Measurements from ENCODE around the gene FAM240B. TPM values are rescaled to one million over a fixed set of nuclear protein-coding genes. Genes with fewer than 3 reads are reported as not detected.

Gene FAM240B
- total and polyA plus RNA-seq, 2 of the 8 experiments (the other 6 are each of a cell fraction or from before 2014, with no cell fraction given) = not detected

DNA sequence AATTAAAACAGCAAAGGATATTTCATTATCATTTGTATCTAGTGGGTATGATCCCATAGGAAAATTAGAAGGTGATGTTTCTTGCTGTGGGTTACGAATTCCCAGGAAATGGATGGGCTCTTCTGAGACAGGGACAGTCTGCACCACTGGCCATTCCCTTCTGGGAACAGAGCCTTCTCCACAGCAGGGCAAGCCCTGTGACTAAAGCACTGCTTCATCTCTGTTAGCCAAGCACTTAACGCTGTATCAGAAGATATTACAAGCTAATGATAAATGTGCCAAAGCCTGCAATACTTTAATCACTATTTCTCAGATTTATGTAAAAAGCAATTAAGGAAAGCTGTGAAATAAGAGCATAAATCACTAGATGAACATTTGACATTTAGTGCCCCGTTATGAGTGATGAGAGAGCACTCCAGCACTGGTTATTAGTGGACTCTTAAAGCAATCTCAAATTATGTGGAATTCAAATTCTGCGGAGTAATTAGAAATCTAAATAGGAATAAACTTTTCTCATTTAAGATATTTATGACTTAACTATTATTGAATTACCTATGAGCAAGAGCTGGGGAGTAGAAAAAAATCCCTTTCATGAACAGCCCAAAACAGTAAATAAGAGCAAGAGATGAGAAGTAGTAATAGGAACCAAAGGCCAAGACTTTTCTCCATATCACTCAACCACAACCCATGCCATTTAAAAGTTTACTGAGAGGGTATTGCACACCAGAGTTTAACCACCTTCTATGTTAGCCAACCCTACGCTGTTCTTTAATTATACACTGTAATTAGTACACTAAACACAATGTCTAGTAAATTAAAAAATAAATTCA, 49.2 kb downstream of the FAM240B start:
- H2BK12ac ChIP-seq (ENCODE audit: low read depth, low read length) = no peak overlapping the region
- ChIA-PET CTCF (ENCODE audit: partially characterized antibody) (interaction anchor here (1.9 kb wide), 1 partner anchor 38 kb away, joined by 13 read pairs; no protein-coding TSS in a partner anchor), POLR2A (ENCODE audit: partially characterized antibody) (interaction anchor here (0.6 to 0.9 kb wide), 2 partner anchors 20 to 1220 kb away, joined by 3 to 4 read pairs; no protein-coding TSS in a partner anchor)
- no peak overlapping the region; the same call in 1 of the 2 replicates for H2BK20ac ChIP-seq (ENCODE audit: low read length)
- no peak overlapping the region for H3K4me2 ChIP-seq (ENCODE audit: insufficient read depth in 1 of 2, low read depth in 2 of 2, low read length in 2 of 2)
- peak overlapping the region; percentile 49 for H4K91ac ChIP-seq (replicated peaks; ENCODE audit: insufficient read length, low read length)
- H3K9ac ChIP-seq (replicated peaks in 1 of 4; ENCODE audit: extremely low read depth in 1 of 4, low read depth in 3 of 4, low read length in 3 of 4) = no peak overlapping the region
- no peaks in the 10 kb centered on the region for H3K9me3 ChIP-seq (ENCODE audit: insufficient read depth in 2 of 2, low read depth in 1 of 2, low read length in 1 of 2)
- H3K23ac ChIP-seq (ENCODE audit: insufficient read length) = no peak overlapping the region
- no peak overlapping the region for H3K4ac ChIP-seq (replicated peaks; ENCODE audit: insufficient read length, low read depth, low read length)
- no peak overlapping the region for H3K18ac ChIP-seq (ENCODE audit: extremely low read depth, low read length)
- TF ChIP-seq TEAD4 (IDR thresholded peaks at IDR 0.05; ENCODE audit: low read depth, low read length) (no peak), CHD1 (IDR thresholded peaks at IDR 0.05; ENCODE audit: low read depth, low read length) (no peak), BCL11A (IDR thresholded peaks at IDR 0.05; ENCODE audit: low read depth in 2 of 2, low read length in 2 of 2) (no peak), SP2 (IDR thresholded peaks at IDR 0.05; ENCODE audit: low read length) (no peak), POU5F1 (IDR thresholded peaks at IDR 0.05; ENCODE audit: low read depth, low read length) (no peak), SIX5 (IDR thresholded peaks at IDR 0.05; ENCODE audit: low read depth, low read length) (no peak), NRF1 (IDR thresholded peaks at IDR 0.05; ENCODE audit: low read depth, low read length) (no peak), HDAC2 (IDR thresholded peaks at IDR 0.05; ENCODE audit: borderline replicate concordance in 1 of 2, low read depth in 2 of 2, low read length in 2 of 2) (no peak), JUN (IDR thresholded peaks at IDR 0.05; ENCODE audit: low read depth, low read length) (no peak), KDM1A (IDR thresholded peaks at IDR 0.05; ENCODE audit: borderline replicate concordance, low read length) (no peak), SAP30 (IDR thresholded peaks at IDR 0.05; ENCODE audit: insufficient read depth, insufficient replicate concordance, low read length) (no peak), POLR2AphosphoS5 (IDR thresholded peaks at IDR 0.05; ENCODE audit: low read depth, low read length) (no peak)
- no peak overlapping the region for H3K4me3 ChIP-seq (ENCODE audit: extremely low read depth in 1 of 4, insufficient read depth in 2 of 4, low read depth in 3 of 4, low read length in 4 of 4)
- H2BK15ac ChIP-seq (ENCODE audit: low read length) = no peak overlapping the region
- H2AK5ac ChIP-seq (ENCODE audit: low read depth, low read length) = no peak overlapping the region
- peaks cover 5 to 10% (median 7%) of the 10 kb centered on the region in 4 experiments; a peak in 5 of 7 replicates for H3K4me1 ChIP-seq (replicated peaks in 1 of 4; ENCODE audit: control insufficient read depth in 3 of 4, insufficient read depth in 4 of 4, low read length in 3 of 4)
- H3K56ac ChIP-seq (replicated peaks; ENCODE audit: insufficient read length, low read depth, low read length) = no peak overlapping the region
- no peak overlapping the region for H3K14ac ChIP-seq (ENCODE audit: insufficient read length)
- H3K36me3 ChIP-seq (ENCODE audit: control insufficient read depth in 2 of 4, insufficient read depth in 4 of 4, low read length in 3 of 4) = no peaks in the 10 kb centered on the region
- no peak overlapping the region for H4K8ac ChIP-seq (ENCODE audit: extremely low read depth, insufficient read depth, low read length)
- H3K79me1 ChIP-seq (ENCODE audit: low read depth, low read length) = no peaks in the 10 kb centered on the region
- H3K27me3 ChIP-seq (replicated peaks in 1 of 4; ENCODE audit: control insufficient read depth in 3 of 4, extremely low read depth in 1 of 4, insufficient read depth in 3 of 4, low read length in 3 of 4) = no peaks in the 10 kb centered on the region
- no peaks in the 10 kb centered on the region for H4K20me1 ChIP-seq (replicated peaks in 1 of 2; ENCODE audit: control insufficient read depth in 1 of 2, insufficient read depth in 2 of 2, low read length in 2 of 2)
- H2BK5ac ChIP-seq (ENCODE audit: low read depth, low read length) = no peak overlapping the region
- no peak overlapping the region for H3K27ac ChIP-seq (ENCODE audit: low read depth, low read length)
- WGBS, 2 experiments (ENCODE audit: extremely low coverage in 1 of 2, insufficient coverage in 1 of 2, insufficient read length in 1 of 2, insufficient replicate concordance in 2 of 2, low coverage in 1 of 2, low lambda C conversion rate in 2 of 2, missing lambda C conversion rate in 1 of 2) = 79% methylated on average over 5 of the region's 5 CpGs; no CpG with 5 or more reads in 1 of the 2 experiments
- no peaks in the 10 kb centered on the region for H3K23me2 ChIP-seq (ENCODE audit: low read depth, low read length)
- no peak overlapping the region for H2BK120ac ChIP-seq (replicated peaks; ENCODE audit: low read depth, low read length)
- H2AFZ ChIP-seq (ENCODE audit: low read length) = no peak overlapping the region
- no peak overlapping the region for H4K5ac ChIP-seq (ENCODE audit: insufficient read length, low read depth, low read length)
- FAIRE-seq = no peak
- no peaks in the 10 kb centered on the region for H3K79me2 ChIP-seq (ENCODE audit: control insufficient read depth in 1 of 2, insufficient read depth in 2 of 2, low read length in 2 of 2)
- no peak for DNase-seq (ENCODE audit: low read depth in 1 of 2, low spot score in 2 of 2)

All from H1 (cell line).